ENCODE measurements around the gene SLC6A6.

Gene SLC6A6

GRCh38 chr3:14518893-14519292 is 116.5 kb downstream of the SLC6A6 start:
- no peak overlapping the region for H3K9ac ChIP-seq
- H3K9me3 ChIP-seq = no peaks in the 10 kb centered on the region
- no peak overlapping the region for H3K4me3 ChIP-seq
- no peak overlapping the region for H3K27ac ChIP-seq
- H3K27me3 ChIP-seq = no peaks in the 10 kb centered on the region
- no peaks in the 10 kb centered on the region for H4K20me1 ChIP-seq
- H3K36me3 ChIP-seq = no peaks in the 10 kb centered on the region
- H3K4me1 ChIP-seq = no peaks in the 10 kb centered on the region
- TF ChIP-seq Cebpa-rat (IDR thresholded peaks at IDR 0.05) = no peak
- H3K4me2 ChIP-seq = no peak overlapping the region

- Histone ChIP-seq H3K4me3 (no peak overlapping the region), H3K4me1 (no peaks in the 10 kb centered on the region), H3K9ac (no peak overlapping the region), H3K4me2 (no peak overlapping the region), H3K27ac (no peak overlapping the region), H3K27me3 (no peaks in the 10 kb centered on the region), H3K36me3 (no peaks in the 10 kb centered on the region), H4K20me1 (no peaks in the 10 kb centered on the region), H3K9me3 (no peaks in the 10 kb centered on the region)
- TF ChIP-seq Cebpa-rat (IDR thresholded peaks at IDR 0.05) = no peak
Observed at GRCh38 chr3:14519406-14519805, 117.0 kb downstream of the SLC6A6 start.

- H3K4me1 ChIP-seq = no peaks in the 10 kb centered on the region
- no peaks in the 10 kb centered on the region for H3K27me3 ChIP-seq
- TF ChIP-seq Cebpa-rat (IDR thresholded peaks at IDR 0.05) = no peak
- no peak overlapping the region for H3K4me2 ChIP-seq
- H3K27ac ChIP-seq = no peak overlapping the region
- no peaks in the 10 kb centered on the region for H4K20me1 ChIP-seq
- no peak overlapping the region for H3K9ac ChIP-seq
- no peaks in the 10 kb centered on the region for H3K9me3 ChIP-seq
- H3K4me3 ChIP-seq = no peak overlapping the region
- H3K36me3 ChIP-seq = no peaks in the 10 kb centered on the region
Observed at GRCh38 chr3:14520149-14520548, 117.7 kb downstream of the SLC6A6 start.

- Histone ChIP-seq H3K4me2 (no peak overlapping the region), H3K27ac (no peak overlapping the region), H4K20me1 (no peaks in the 10 kb centered on the region), H3K4me3 (no peak overlapping the region), H3K27me3 (no peaks in the 10 kb centered on the region), H3K36me3 (no peaks in the 10 kb centered on the region), H3K4me1 (no peaks in the 10 kb centered on the region), H3K9ac (no peak overlapping the region), H3K9me3 (no peaks in the 10 kb centered on the region)
- TF ChIP-seq Cebpa-rat (IDR thresholded peaks at IDR 0.05) = no peak
Observed at GRCh38 chr3:14520967-14521366, 118.6 kb downstream of the SLC6A6 start.

- Histone ChIP-seq H3K4me2 (no peak overlapping the region), H4K20me1 (no peaks in the 10 kb centered on the region), H3K36me3 (no peaks in the 10 kb centered on the region), H3K9me3 (no peaks in the 10 kb centered on the region), H3K4me3 (no peak overlapping the region), H3K27me3 (no peaks in the 10 kb centered on the region), H3K27ac (no peak overlapping the region), H3K9ac (no peak overlapping the region), H3K4me1 (no peaks in the 10 kb centered on the region)
- TF ChIP-seq Cebpa-rat (IDR thresholded peaks at IDR 0.05) = no peak
Observed at GRCh38 chr3:14521611-14522010, 119.2 kb downstream of the SLC6A6 start.

- H3K4me2 ChIP-seq = no peak overlapping the region
- no peaks in the 10 kb centered on the region for H3K27me3 ChIP-seq
- H3K36me3 ChIP-seq = no peaks in the 10 kb centered on the region
- no peak for TF ChIP-seq Cebpa-rat (IDR thresholded peaks at IDR 0.05)
- H3K9ac ChIP-seq = no peak overlapping the region
- no peak overlapping the region for H3K27ac ChIP-seq
- H3K9me3 ChIP-seq = no peaks in the 10 kb centered on the region
- no peaks in the 10 kb centered on the region for H3K4me1 ChIP-seq
- no peaks in the 10 kb centered on the region for H4K20me1 ChIP-seq
- H3K4me3 ChIP-seq = no peak overlapping the region
Observed at GRCh38 chr3:14522129-14522691, 119.8 kb downstream of the SLC6A6 start.

GRCh38 chr3:14522768-14523167 is 120.4 kb downstream of the SLC6A6 start:
- no peaks in the 10 kb centered on the region for H4K20me1 ChIP-seq
- no peaks in the 10 kb centered on the region for H3K27me3 ChIP-seq
- no peaks in the 10 kb centered on the region for H3K36me3 ChIP-seq
- H3K9ac ChIP-seq = no peak overlapping the region
- no peaks in the 10 kb centered on the region for H3K4me1 ChIP-seq
- no peak for TF ChIP-seq Cebpa-rat (IDR thresholded peaks at IDR 0.05)
- no peak overlapping the region for H3K4me3 ChIP-seq
- H3K27ac ChIP-seq = no peak overlapping the region
- H3K4me2 ChIP-seq = no peak overlapping the region
- no peaks in the 10 kb centered on the region for H3K9me3 ChIP-seq

GRCh38 chr3:14523792-14524191 is 121.4 kb downstream of the SLC6A6 start:
- no peak overlapping the region for H3K4me2 ChIP-seq
- H3K4me3 ChIP-seq = no peak overlapping the region
- no peaks in the 10 kb centered on the region for H3K4me1 ChIP-seq
- H4K20me1 ChIP-seq = no peaks in the 10 kb centered on the region
- H3K9ac ChIP-seq = no peak overlapping the region
- H3K27ac ChIP-seq = no peak overlapping the region
- H3K36me3 ChIP-seq = no peaks in the 10 kb centered on the region
- no peaks in the 10 kb centered on the region for H3K9me3 ChIP-seq
- no peak for TF ChIP-seq Cebpa-rat (IDR thresholded peaks at IDR 0.05)
- no peaks in the 10 kb centered on the region for H3K27me3 ChIP-seq

- no peaks in the 10 kb centered on the region for H3K36me3 ChIP-seq
- no peaks in the 10 kb centered on the region for H3K4me1 ChIP-seq
- no peak overlapping the region for H3K9ac ChIP-seq
- H3K27me3 ChIP-seq = no peaks in the 10 kb centered on the region
- no peak overlapping the region for H3K4me2 ChIP-seq
- no peaks in the 10 kb centered on the region for H4K20me1 ChIP-seq
- H3K27ac ChIP-seq = no peak overlapping the region
- no peak for TF ChIP-seq Cebpa-rat (IDR thresholded peaks at IDR 0.05)
- no peak overlapping the region for H3K4me3 ChIP-seq
- no peaks in the 10 kb centered on the region for H3K9me3 ChIP-seq
Observed at GRCh38 chr3:14524311-14524711, 121.9 kb downstream of the SLC6A6 start.

- no peaks in the 10 kb centered on the region for H4K20me1 ChIP-seq
- no peaks in the 10 kb centered on the region for H3K9me3 ChIP-seq
- H3K36me3 ChIP-seq = no peaks in the 10 kb centered on the region
- H3K4me2 ChIP-seq = no peak overlapping the region
- H3K4me3 ChIP-seq = no peak overlapping the region
- H3K9ac ChIP-seq = no peak overlapping the region
- no peaks in the 10 kb centered on the region for H3K27me3 ChIP-seq
- no peaks in the 10 kb centered on the region for H3K4me1 ChIP-seq
- no peak for TF ChIP-seq Cebpa-rat (IDR thresholded peaks at IDR 0.05)
- no peak overlapping the region for H3K27ac ChIP-seq
Observed at GRCh38 chr3:14524920-14525660, 122.7 kb downstream of the SLC6A6 start.
